Prostate gland (tissue), 2 donors: ENCODE data around the gene ZNF511. TPM values are rescaled to one million over a fixed set of nuclear protein-coding genes. Genes with fewer than 3 reads are reported as not detected.

Source experiments
- DNase-seq: peaks from one replicate; pipeline ENCODE4 v3.0.0-alpha.2; 2019; ENCODE audit warnings: low spot score
- H3K27ac ChIP-seq, 2 donors: fragments of 200-600 bp; sonication (generic); 2 replicates each; pipeline ENCODE4 v1.5.1; 2017 to 2019
- H3K27me3 ChIP-seq: fragments of 200-600 bp; sonication (generic); replicated peaks from 2 replicates; pipeline ENCODE4 v1.5.1; 2019; ENCODE audit not compliant: insufficient read depth
- H3K36me3 ChIP-seq, 2 donors: fragments of 200-600 bp; sonication (generic); 1 replicate in 1 of 2; 2 replicates in 1 of 2; pipeline versions ENCODE4 v1.5.1 to v1.8.1; 2017 to 2019
- H3K4me1 ChIP-seq: fragments of 200-600 bp; sonication (generic); replicated peaks from 2 replicates; pipeline ENCODE4 v1.5.1; 2019
- H3K4me3 ChIP-seq, 2 donors: fragments of 200-600 bp; sonication (generic); 2 replicates each; pipeline ENCODE4 v1.5.1; 2017 to 2019
- H3K9me3 ChIP-seq: fragments of 200-600 bp; sonication (generic); 2 replicates; pipeline ENCODE4 v1.5.1; 2017
- CTCF ChIP-seq, 4 experiments: fragments of 200-600 bp in 2 of 4; fragments of 450-650 bp in 2 of 4; sonication (generic) in 2 of 4; IDR thresholded peaks; 1 replicate in 3 of 4; 2 replicates in 1 of 4; pipeline ENCODE4 v1.5.1; 2016 to 2019; ENCODE audit warnings: antibody characterized with exemption in 4 of 4, mild to moderate bottlenecking in 2 of 4, moderate library complexity in 2 of 4
- POLR2A ChIP-seq: fragments of 450-650 bp; IDR thresholded peaks from one replicate; pipeline ENCODE4 v1.6.1; 2016; ENCODE audit warnings: antibody characterized with exemption, mild to moderate bottlenecking
- POLR2AphosphoS5 ChIP-seq: sonication (generic); formaldehyde crosslinking; IDR thresholded peaks from one replicate; pipeline ENCODE4 v1.6.1; 2017; ENCODE audit warnings: antibody characterized with exemption
- WGBS: methylation state at CpG from one replicate; pipeline ENCODE4 v1.1.5; 2018; 5-methylcytosine and 5-hydroxymethylcytosine counted together
- intact Hi-C: fragments of 100-400 bp; cut with DNase I; formaldehyde crosslinking; loops from one replicate; pipeline ENCODE4 v1.14.2; 2022
- total RNA-seq, 2 donors: library from RNA; depleted of rRNA; stranded (reverse); fragments of >200 nt; gene quantifications; one replicate each; pipeline ENCODE4 v1.1.0, GENCODE V29; 2016

Gene ZNF511
- total RNA-seq, 2 donors from 2014 or later: 52.8 to 57.6 TPM

- DNase-seq: no peak
- no peak overlapping the region for H3K27ac ChIP-seq
- WGBS: 88% methylated on average over 24 of the region's 24 CpGs
- H3K9me3 ChIP-seq: no peaks in the 10 kb centered on the region
- TF ChIP-seq POLR2A: no peak
- TF ChIP-seq CTCF (IDR thresholded peaks at IDR 0.05): no peak
- no peak for TF ChIP-seq POLR2AphosphoS5
- peaks cover 5% of the 10 kb centered on the region for H3K4me1 ChIP-seq
- intact Hi-C loops: no loop called here
- H3K36me3 ChIP-seq: peaks cover 12 to 44% of the 10 kb centered on the region in 2 donors
- no peak overlapping the region for H3K4me3 ChIP-seq
- H3K27me3 ChIP-seq: no peaks in the 10 kb centered on the region
Observed at GRCh38 chr10:133282846-133283390, 25.8 kb upstream of the ZNF511 start.

GRCh38 chr10:133283931-133284330 lies 24.8 kb upstream of the ZNF511 start:
- H3K9me3 ChIP-seq: no peaks in the 10 kb centered on the region
- TF ChIP-seq CTCF (IDR thresholded peaks at IDR 0.05) (no peak), POLR2AphosphoS5 (no peak)
- no peaks in the 10 kb centered on the region for H3K4me1 ChIP-seq
- DNase-seq: no peak
- no peak overlapping the region for H3K4me3 ChIP-seq
- intact Hi-C loops: no loop called here
- H3K27me3 ChIP-seq: no peaks in the 10 kb centered on the region
- no peak overlapping the region for H3K27ac ChIP-seq
- WGBS: 95% methylated on average over 24 of the region's 24 CpGs
- peaks cover 16 to 54% of the 10 kb centered on the region in 2 donors for H3K36me3 ChIP-seq

GRCh38 chr10:133285217-133285616 lies 23.5 kb upstream of the ZNF511 start:
- no peaks in the 10 kb centered on the region for H3K4me1 ChIP-seq
- no peaks in the 10 kb centered on the region for H3K9me3 ChIP-seq
- DNase-seq: no peak
- no peak overlapping the region for H3K4me3 ChIP-seq
- H3K27me3 ChIP-seq: no peaks in the 10 kb centered on the region
- intact Hi-C loops: no loop called here
- 94% methylated on average over 36 of the region's 36 CpGs for WGBS
- no peak for TF ChIP-seq POLR2A
- H3K36me3 ChIP-seq: peaks cover 17 to 54% of the 10 kb centered on the region in 2 donors
- H3K27ac ChIP-seq: no peak overlapping the region

GRCh38 chr10:133286366-133286765 lies 22.3 kb upstream of the ZNF511 start:
- Histone ChIP-seq H3K9me3 (no peaks in the 10 kb centered on the region), H3K36me3 (peaks cover 15 to 54% of the 10 kb centered on the region in 2 donors), H3K27ac (no peak overlapping the region), H3K27me3 (no peaks in the 10 kb centered on the region), H3K4me1 (no peaks in the 10 kb centered on the region), H3K4me3 (no peak overlapping the region)
- intact Hi-C loops: no loop called here
- WGBS: 91% methylated on average over 18 of the region's 18 CpGs
- no peak for DNase-seq
- no peak for TF ChIP-seq CTCF (IDR thresholded peaks at IDR 0.05)
- TF ChIP-seq POLR2A: no peak
- no peak for TF ChIP-seq POLR2AphosphoS5

- Histone ChIP-seq H3K9me3 (no peaks in the 10 kb centered on the region), H3K36me3 (peaks cover 19 to 40% of the 10 kb centered on the region in 2 donors), H3K27ac (no peak overlapping the region), H3K4me3 (no peak overlapping the region), H3K27me3 (no peaks in the 10 kb centered on the region), H3K4me1 (no peaks in the 10 kb centered on the region)
- DNase-seq: no peak
- WGBS: 92% methylated on average over 46 of the region's 46 CpGs
- TF ChIP-seq POLR2A: no peak
- TF ChIP-seq CTCF (IDR thresholded peaks at IDR 0.05): no peak
- no peak for TF ChIP-seq POLR2AphosphoS5
- intact Hi-C loops: no loop called here
Observed at GRCh38 chr10:133287832-133288500, 20.7 kb upstream of the ZNF511 start.
